Hepatocyte (in vitro differentiated cells): ENCODE measurements around the gene NFIA. TPM values are rescaled to one million over a fixed set of nuclear protein-coding genes. Genes with fewer than 3 reads are reported as not detected.
A peak's percentile ranks its signal among the peaks of the same experiment; 100 is the strongest.

ENCODE experiments used
- DNase-seq: peaks from one replicate; pipeline ENCODE4 v3.0.0-alpha.2; 2016; ENCODE audit warnings: low spot score
- H2AFZ ChIP-seq: fragments of 200-600 bp; sonication (generic); 2 replicates; pipeline ENCODE4 v1.6.0; 2016; ENCODE audit warnings: antibody characterized with exemption, mild to moderate bottlenecking
- H3K27ac ChIP-seq: fragments of 200-600 bp; sonication (generic); 2 replicates; pipeline ENCODE4 v1.5.1; 2016; ENCODE audit warnings: mild to moderate bottlenecking
- H3K27me3 ChIP-seq: fragments of 200-600 bp; sonication (generic); 2 replicates; pipeline ENCODE4 v1.6.1; 2016
- H3K36me3 ChIP-seq: fragments of 200-600 bp; sonication (generic); replicated peaks from 2 replicates; pipeline ENCODE4 v1.5.1; 2016; ENCODE audit warnings: low read depth; ENCODE audit not compliant: insufficient read depth
- H3K4me1 ChIP-seq: fragments of 200-600 bp; sonication (generic); 2 replicates; pipeline ENCODE4 v1.5.1; 2016; ENCODE audit warnings: mild to moderate bottlenecking, moderate library complexity; ENCODE audit not compliant: insufficient read depth
- H3K4me2 ChIP-seq: fragments of 200-600 bp; sonication (generic); 2 replicates; pipeline ENCODE4 v1.6.0; 2016
- H3K4me3 ChIP-seq: fragments of 200-600 bp; sonication (generic); 2 replicates; pipeline ENCODE4 v1.5.1; 2016; ENCODE audit warnings: mild to moderate bottlenecking
- H3K79me2 ChIP-seq: fragments of 200-600 bp; sonication (generic); 2 replicates; pipeline ENCODE4 v1.6.0; 2017; ENCODE audit warnings: mild to moderate bottlenecking
- H3K9me2 ChIP-seq: fragments of 200-600 bp; sonication (generic); replicated peaks from 2 replicates; pipeline ENCODE4 v1.6.0; 2017; ENCODE audit warnings: mild to moderate bottlenecking; ENCODE audit not compliant: insufficient read depth
- H3K9me3 ChIP-seq: fragments of 200-600 bp; sonication (generic); 2 replicates; pipeline ENCODE4 v1.5.1; 2016; ENCODE audit warnings: low read depth, mild to moderate bottlenecking
- H4K20me1 ChIP-seq: fragments of 200-600 bp; sonication (generic); 2 replicates; pipeline ENCODE4 v1.6.0; 2016; ENCODE audit warnings: mild to moderate bottlenecking; ENCODE audit not compliant: insufficient read depth, poor library complexity, severe bottlenecking
- EZH2 ChIP-seq: fragments of 200-600 bp; sonication (generic); IDR thresholded peaks from 2 replicates; pipeline ENCODE4 v1.6.1; 2016; ENCODE audit warnings: antibody characterized with exemption, mild to moderate bottlenecking, borderline replicate concordance
- EZH2phosphoT487 ChIP-seq: fragments of 200-600 bp; sonication (generic); IDR thresholded peaks from one replicate; pipeline ENCODE4 v1.6.1; 2018; ENCODE audit warnings: antibody characterized with exemption, mild to moderate bottlenecking, low read depth, moderate library complexity; ENCODE audit not compliant: unreplicated experiment, severe bottlenecking
- WGBS: methylation state at CpG from one replicate; pipeline ENCODE4 v1.1.6; 2016; ENCODE audit warnings: low lambda C conversion rate; ENCODE audit errors: missing lambda C conversion rate; 5-methylcytosine and 5-hydroxymethylcytosine counted together
- polyA plus RNA-seq: library from polyadenylated mRNA; unstranded; fragments of >200 nt; fragmentation: Nextera tagmentation; extraction: Ambion mirVana; gene quantifications from 2 replicates; pipeline ENCODE4 v1.2.1, GENCODE V29; 2016
- total RNA-seq: library from RNA; depleted of rRNA; stranded (reverse); fragments of >200 nt; gene quantifications from 2 replicates; pipeline ENCODE4 v1.2.3, GENCODE V29; 2014
- TF ChIP-seq, protein P1 (sequence below): fragments of 200-600 bp; sonication (generic); IDR thresholded peaks from 2 replicates; pipeline ENCODE4 v1.5.1; 2016; ENCODE audit warnings: antibody characterized with exemption, mild to moderate bottlenecking; ENCODE audit not compliant: poor library complexity

Gene NFIA
- total and polyA plus RNA-seq, 2 experiments from 2014 or later: 15.1 to 18.2 TPM

DNA sequence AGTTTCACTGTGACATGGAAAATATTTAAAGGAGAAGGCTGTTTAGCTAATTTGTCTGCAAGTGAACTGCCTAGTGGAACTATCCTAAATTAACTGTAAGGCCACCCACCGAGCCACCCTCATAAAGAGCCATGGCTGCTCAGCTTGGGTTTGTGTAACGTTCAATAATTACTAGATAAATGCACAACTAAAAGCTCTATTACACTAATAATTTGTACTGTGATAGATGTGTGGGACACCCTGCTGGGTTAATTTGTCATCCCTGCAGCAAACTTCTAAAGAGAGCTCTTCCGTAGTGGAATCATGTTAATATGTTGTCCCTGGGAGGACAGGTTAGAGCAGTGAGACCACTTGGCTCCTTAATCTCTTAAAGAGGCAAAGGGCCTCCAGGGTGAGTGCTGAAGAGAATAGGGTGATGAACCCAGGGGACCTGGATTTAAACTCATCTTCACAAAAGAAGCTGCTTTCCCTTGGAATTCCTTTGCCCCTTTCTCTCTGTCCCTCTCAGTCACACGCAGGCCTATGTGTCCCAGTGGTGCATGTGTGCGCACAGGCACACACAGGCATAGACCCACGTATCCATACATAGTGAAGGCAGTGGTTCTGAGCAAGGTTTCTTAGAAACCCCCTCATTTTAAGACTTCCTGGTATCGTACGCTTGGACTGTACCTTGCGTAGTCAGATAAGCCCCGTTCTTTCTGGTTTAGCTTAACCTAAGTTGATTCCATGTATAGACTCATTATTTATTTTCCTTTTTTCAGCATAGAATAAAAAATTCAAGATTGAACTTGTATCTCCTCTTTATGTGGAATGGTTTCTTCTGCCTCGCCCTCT, 310.3 kb downstream of the NFIA start:
- no peaks in the 10 kb centered on the region for H3K4me1 ChIP-seq
- 76% methylated on average over 11 of the region's 11 CpGs for WGBS
- H3K27me3 ChIP-seq: no peaks in the 10 kb centered on the region
- H4K20me1 ChIP-seq: no peaks in the 10 kb centered on the region
- no peaks in the 10 kb centered on the region for H3K36me3 ChIP-seq
- H3K9me2 ChIP-seq: no peaks in the 10 kb centered on the region
- peak overlapping the region; percentile 33 for H3K27ac ChIP-seq
- H3K4me3 ChIP-seq: no peak overlapping the region
- H3K79me2 ChIP-seq: no peaks in the 10 kb centered on the region
- H3K4me2 ChIP-seq: no peak overlapping the region
- no peak overlapping the region for H2AFZ ChIP-seq
- no peaks in the 10 kb centered on the region for H3K9me3 ChIP-seq
- DNase-seq: no peak
- TF ChIP-seq EZH2 (no peak), EZH2phosphoT487 (no peak)
- TF ChIP-seq, protein P1, sequence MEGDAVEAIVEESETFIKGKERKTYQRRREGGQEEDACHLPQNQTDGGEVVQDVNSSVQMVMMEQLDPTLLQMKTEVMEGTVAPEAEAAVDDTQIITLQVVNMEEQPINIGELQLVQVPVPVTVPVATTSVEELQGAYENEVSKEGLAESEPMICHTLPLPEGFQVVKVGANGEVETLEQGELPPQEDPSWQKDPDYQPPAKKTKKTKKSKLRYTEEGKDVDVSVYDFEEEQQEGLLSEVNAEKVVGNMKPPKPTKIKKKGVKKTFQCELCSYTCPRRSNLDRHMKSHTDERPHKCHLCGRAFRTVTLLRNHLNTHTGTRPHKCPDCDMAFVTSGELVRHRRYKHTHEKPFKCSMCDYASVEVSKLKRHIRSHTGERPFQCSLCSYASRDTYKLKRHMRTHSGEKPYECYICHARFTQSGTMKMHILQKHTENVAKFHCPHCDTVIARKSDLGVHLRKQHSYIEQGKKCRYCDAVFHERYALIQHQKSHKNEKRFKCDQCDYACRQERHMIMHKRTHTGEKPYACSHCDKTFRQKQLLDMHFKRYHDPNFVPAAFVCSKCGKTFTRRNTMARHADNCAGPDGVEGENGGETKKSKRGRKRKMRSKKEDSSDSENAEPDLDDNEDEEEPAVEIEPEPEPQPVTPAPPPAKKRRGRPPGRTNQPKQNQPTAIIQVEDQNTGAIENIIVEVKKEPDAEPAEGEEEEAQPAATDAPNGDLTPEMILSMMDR: no peak

DNA sequence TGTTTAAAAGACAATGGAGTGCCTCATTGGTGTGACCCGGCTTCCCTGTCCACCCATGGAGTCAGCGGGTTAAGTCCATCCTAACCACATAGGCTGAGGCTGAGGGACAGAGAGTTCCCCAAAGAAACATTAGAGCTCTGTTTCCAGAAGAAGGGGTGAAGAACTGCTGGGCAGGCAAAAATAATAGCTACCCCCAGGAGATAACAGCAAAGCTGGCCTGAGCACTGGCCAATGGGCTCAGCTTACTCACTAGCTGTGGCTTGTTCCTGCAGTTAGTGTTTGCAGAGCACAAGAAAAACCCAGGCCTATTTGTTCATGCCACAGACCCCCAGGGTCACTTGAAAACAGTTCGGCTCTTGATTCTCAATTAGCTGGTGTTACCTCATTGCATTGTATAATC, 311.2 kb downstream of the NFIA start:
- no peaks in the 10 kb centered on the region for H3K27me3 ChIP-seq
- H3K9me3 ChIP-seq: no peaks in the 10 kb centered on the region
- no peaks in the 10 kb centered on the region for H3K36me3 ChIP-seq
- WGBS: 76% methylated on average over 3 of the region's 3 CpGs
- DNase-seq: no peak
- H4K20me1 ChIP-seq: no peaks in the 10 kb centered on the region
- TF ChIP-seq EZH2 (no peak), EZH2phosphoT487 (no peak)
- TF ChIP-seq, protein P1: no peak
- H3K9me2 ChIP-seq: no peaks in the 10 kb centered on the region
- H3K4me1 ChIP-seq: peaks cover 5% of the 10 kb centered on the region
- no peak overlapping the region for H3K4me2 ChIP-seq
- no peak overlapping the region for H3K4me3 ChIP-seq
- no peak overlapping the region for H2AFZ ChIP-seq
- no peaks in the 10 kb centered on the region for H3K79me2 ChIP-seq
- no peak overlapping the region for H3K27ac ChIP-seq

- peaks cover 22% of the 10 kb centered on the region for H3K4me1 ChIP-seq
- no peaks in the 10 kb centered on the region for H3K9me2 ChIP-seq
- no peak for DNase-seq
- H3K4me3 ChIP-seq: no peak overlapping the region
- H3K79me2 ChIP-seq: no peaks in the 10 kb centered on the region
- H2AFZ ChIP-seq: no peak overlapping the region
- no peaks in the 10 kb centered on the region for H3K27me3 ChIP-seq
- H3K27ac ChIP-seq: no peak overlapping the region
- no peaks in the 10 kb centered on the region for H3K9me3 ChIP-seq
- H3K36me3 ChIP-seq: no peaks in the 10 kb centered on the region
- no peak overlapping the region for H3K4me2 ChIP-seq
- WGBS: 80% methylated on average over 6 of the region's 6 CpGs
- no peaks in the 10 kb centered on the region for H4K20me1 ChIP-seq
- TF ChIP-seq, protein P1: no peak
Measured at GRCh38 chr1:61395146-61395800, 312.9 kb downstream of the NFIA start.
